Stimulated activated CD8-positive, alpha-beta memory T cell treated with anti-CD3 and anti-CD28 coated beads, Interleukin-2, amount 100 ng/mL, for 48 hours (primary cell): Measurements from ENCODE around the gene ABCA1.
"Not testable (repeated sequence)": the region's sequence is repeated elsewhere in the genome, so short reads cannot be mapped to it uniquely, and the experiment has no call there.

Experiments
- DNase-seq, 2 donors: peaks; one replicate each; pipeline ENCODE4 v3.0.0-alpha.2; 2020; ENCODE audit warnings: low read depth in 2 of 2

The ABCA1 gene

DNA sequence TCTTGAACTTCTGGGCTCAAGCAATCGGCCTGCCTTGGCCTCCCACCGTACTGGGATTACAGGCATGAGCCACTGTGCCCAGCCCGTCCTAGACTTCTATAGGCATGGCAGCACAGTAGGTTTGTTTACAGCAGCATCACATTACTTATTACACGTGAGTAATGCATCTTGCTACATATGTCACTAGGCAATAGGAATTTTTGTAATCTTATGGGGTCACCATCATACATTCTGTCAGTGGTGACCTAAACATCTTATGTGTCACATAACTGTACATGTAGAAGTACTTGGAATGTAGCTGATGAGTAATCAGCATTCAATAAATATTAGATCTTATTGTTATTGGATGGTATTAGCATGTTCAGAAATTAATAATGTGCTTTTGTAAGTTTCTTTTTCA is 22.9 kb upstream of the ABCA1 start:
- no peak for DNase-seq

DNA sequence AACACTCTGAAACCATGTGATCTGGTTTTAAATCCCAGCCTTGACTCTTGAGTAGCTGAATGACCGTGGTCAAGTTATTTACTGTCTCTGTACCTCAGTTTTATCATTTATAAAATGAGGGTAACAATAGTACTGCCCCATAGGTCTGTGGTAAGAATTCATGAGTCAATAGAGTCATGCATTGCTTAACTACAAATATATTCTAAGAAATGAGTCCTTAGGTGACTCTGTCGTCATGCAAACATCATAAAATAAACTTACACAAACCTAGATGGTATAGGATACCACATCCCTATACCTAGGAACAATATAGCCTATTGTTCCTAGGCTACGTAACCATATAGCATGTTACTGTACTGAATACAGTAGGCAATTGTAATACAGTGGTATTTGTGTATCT is 20.3 kb upstream of the ABCA1 start:
- DNase-seq: no peak

DNA sequence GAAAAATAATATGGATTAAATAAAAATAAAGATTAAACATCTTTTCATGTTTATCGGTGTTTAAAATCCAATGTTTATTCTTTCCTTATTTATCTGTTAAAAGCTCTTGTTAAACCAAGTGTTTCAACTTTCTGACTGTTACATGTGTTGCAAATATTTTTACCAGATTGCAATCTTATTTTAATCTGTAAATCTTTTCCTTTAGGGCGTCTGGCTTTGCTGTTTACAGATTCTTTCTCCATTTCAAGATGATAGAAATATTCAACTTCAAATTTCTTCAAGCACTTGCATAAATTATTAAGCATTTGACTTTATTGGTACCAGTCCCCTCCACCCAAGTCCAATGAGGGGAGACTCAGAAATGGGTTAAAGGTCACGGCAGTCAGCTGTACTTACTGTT is 16.9 kb upstream of the ABCA1 start:
- no peak for DNase-seq

GRCh38 chr9:104944356-104944755 is 16.4 kb upstream of the ABCA1 start:
- no peak for DNase-seq

DNA sequence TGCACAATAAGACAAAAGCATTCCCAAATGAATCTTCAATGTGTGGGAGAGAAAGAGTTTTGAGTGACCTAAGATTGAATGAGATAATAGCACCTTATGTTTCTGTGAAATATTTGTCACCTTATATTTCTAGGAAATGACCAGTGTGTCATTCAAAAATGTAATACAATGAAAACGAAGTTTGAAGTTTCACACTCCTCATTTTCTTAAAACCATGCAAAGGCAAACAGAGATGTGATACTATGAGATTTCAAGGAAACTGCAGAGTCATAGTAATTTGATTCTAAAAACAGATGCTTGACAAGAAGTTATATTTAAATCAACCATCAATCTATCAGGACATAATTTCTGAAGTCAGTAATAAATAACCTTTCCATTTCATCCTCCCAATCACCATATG is 13.6 kb upstream of the ABCA1 start:
- no peak for DNase-seq

- no peak for DNase-seq
These were observed 8.3 kb upstream of the ABCA1 start for GRCh38 chr9:104936291-104936690.

- DNase-seq: not testable (repeated sequence)
These were observed 7.5 kb upstream of the ABCA1 start for GRCh38 chr9:104935501-104935810.

- DNase-seq: no peak
These were observed 6.9 kb upstream of the ABCA1 start for GRCh38 chr9:104934691-104935500.

GRCh38 chr9:104933091-104933490 is 5.1 kb upstream of the ABCA1 start:
- not testable (repeated sequence) for DNase-seq

DNA sequence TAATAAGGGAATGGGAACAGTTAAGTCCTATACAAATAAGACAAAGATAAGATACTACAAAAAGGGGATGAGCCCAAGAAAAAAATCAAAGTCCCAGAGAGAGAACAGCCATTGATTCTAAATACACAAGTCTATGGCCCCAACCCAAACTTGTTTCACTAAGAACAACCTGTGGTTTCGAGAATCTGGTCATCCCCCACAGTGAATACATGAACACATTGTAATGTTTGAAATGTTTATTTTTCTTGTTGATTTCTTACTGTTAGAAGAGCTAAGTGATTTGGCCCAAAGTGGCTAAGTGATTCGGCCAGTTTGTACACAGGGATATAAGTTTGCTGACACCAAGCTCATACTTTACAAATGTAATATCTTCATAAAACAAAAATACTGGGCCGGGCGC is 3.3 kb upstream of the ABCA1 start:
- DNase-seq: no peak

GRCh38 chr9:104927216-104927911 is 591 bp downstream of the ABCA1 start:
- peak in 1 of 2 donors; percentile 10 for DNase-seq

- DNase-seq: no peak
These were observed 4.2 kb downstream of the ABCA1 start for GRCh38 chr9:104923740-104924139.

DNA sequence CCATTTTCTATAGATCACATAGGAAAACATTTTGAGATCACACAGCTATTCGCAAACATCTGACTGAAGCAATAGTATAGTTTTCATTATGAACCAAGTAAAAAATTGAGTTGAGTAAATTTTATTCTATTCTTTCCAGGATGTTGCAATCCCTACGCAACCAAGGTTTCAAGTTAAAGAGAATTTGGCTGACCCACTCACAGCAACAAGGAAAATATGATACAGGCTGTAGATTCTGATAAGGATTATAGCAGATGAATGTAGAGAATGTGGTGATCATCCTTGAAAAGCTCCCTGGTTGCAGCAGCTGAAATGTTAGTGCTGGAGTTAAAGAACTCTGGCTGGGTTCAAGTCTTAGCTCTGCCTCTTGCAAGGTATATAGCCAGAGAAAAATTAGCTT is 4.7 kb downstream of the ABCA1 start:
- DNase-seq: no peak

- not testable (repeated sequence) for DNase-seq
These were observed 5.2 kb downstream of the ABCA1 start for GRCh38 chr9:104922748-104923147.

DNA sequence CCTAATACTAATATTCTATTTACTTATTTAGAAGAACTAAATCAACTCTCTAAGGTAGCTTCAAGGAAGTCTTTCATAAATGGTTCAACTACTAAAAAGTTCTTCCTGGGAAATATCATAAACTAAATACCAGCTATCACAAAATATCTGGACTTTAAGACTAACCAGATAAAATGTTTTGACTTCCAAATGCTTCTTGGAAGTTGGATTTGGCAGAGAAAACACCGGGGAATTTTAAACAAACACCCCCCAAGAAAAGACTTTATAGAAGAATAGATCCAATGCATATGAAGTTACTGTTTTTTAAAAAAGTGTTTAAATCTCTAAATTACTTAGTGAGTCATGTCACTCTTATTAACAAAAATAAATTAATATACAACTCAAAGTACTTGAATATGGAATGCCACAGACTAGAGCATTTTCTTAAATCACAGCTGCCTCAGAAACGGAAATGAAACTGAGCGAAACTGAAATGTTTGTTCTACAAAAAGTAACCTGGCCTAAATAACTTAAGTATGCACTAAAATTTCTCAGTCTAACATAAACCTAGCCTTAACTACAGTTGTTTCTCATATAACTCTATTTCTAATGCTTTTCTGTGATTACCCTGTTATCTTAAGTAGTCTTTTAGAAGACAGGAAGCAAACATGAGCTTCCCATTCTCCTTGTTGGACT is 6.8 kb downstream of the ABCA1 start:
- DNase-seq: no peak

DNA sequence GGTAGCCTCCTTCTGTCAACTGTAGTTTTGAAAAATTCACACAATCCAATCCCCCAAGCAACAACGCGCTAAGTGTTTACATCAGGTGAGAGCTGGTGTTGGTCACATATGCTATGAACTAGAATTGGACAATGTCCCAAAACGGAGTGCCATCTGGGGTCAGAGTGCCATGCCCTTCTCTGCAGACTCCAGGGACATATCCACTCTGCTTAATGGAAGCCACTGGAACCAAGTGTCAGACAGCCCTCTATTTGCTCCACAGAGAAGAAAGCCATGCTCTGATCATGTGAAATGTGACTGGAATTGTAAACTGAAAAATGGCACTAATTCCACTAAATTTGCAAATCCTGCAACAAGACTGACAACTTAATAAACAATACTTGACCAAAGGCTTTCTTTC is 12.2 kb downstream of the ABCA1 start:
- DNase-seq: no peak

GRCh38 chr9:104915049-104915448 is 12.9 kb downstream of the ABCA1 start:
- no peak for DNase-seq

- no peak for DNase-seq
These were observed 13.5 kb downstream of the ABCA1 start for GRCh38 chr9:104914466-104914865.

DNA sequence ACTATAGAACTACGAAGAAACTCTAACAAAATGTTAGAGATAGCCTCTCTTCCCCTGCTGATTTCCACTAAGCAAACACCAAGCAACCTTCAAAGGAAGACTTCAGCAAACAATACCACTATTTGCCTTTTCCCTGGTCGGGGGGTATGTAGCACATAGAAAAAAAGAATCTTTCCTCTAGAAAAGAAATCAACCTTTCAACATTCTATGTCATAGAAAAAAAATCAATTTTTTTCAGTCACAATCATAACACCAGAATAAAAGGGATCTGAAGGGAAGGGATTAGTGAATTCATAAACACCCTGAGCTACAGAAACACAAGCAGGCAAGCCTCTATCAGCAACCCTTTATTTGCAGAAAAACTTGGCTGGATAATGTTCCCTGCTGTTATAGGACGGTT is 15.3 kb downstream of the ABCA1 start:
- no peak for DNase-seq

- DNase-seq: no peak
These were observed 16.8 kb downstream of the ABCA1 start for GRCh38 chr9:104911032-104911607.

DNA sequence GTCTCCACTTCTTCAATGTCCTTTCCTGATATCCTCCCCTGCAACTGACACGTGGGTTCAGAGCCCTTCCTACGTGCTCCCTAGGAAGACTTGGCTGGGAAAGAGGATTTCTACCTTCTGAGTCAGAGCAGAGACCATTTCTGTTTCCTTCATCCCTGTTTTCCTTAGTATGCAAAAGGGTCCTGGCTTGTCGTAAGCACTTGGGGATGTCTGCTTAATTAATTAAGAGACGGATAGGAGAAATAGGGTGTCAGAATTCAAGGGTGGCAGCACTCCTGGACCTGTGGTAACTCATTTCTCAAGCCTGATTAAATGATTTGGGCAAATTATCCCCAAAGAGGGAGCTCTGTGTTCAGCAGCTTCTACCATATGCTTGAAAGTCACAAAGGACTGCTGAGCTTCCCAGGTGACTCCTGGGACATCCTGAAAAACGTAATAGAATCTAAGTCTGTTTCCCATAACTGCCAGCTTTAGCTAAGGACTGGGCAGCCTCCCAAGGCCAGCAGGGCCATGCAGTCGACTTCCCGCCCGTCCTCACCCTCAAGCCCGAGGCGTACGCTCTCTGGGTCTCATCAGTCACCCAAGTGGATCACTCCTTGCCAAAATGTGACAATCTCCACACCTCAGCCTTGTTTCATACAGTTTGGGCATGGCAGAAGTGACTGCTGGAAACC is 20.5 kb downstream of the ABCA1 start:
- DNase-seq: no peak
